ENCODE data around the gene C19orf73. TPM values are rescaled to one million over a fixed set of nuclear protein-coding genes. Genes with fewer than 3 reads are reported as not detected.

C19orf73 gene
- total and polyA plus RNA-seq, 9 of the 15 experiments (the other 6 are each of a cell fraction or from before 2014, with no cell fraction given), result 0.08 to 7.4 (median 1.4) TPM

DNA sequence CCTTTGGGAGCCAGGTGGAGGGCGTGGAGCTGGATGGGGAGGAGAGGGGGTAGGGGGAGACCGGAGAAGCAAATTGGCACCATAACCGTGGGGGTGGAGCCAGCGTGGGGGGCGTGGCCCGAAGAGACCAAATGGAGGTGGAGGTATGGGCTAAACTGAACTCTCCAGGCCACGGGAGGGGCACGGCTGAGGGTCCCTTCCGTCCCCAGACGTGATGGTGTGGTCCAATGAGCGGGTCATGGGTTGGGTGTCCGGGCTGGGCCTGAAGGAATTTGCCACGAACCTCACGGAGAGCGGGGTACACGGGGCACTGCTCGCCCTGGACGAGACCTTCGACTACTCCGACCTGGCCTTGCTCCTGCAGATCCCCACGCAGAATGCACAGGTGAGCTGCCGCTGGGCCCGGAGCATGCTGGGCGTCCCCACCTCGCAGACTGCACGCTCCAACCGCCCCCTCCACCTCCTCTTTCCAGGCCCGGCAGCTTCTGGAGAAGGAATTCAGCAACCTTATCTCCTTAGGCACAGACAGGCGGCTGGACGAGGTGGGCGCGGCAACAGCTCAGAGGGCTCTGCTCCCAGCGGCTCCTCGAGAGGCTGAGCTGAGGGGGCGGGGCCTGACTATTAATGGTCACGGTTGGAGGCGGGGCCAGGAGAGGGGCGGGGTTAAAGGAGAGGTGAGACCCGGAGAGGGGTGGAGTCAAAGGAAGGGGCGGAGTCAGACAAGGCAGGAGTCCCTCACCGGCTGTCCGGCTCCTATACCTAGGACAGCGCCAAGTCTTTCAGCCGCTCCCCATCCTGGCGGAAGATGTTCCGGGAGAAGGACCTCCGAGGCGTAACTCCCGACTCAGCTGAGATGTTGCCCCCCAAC is 30.1 kb upstream of the C19orf73 start (continued):
- TF ChIP-seq, protein P1, sequence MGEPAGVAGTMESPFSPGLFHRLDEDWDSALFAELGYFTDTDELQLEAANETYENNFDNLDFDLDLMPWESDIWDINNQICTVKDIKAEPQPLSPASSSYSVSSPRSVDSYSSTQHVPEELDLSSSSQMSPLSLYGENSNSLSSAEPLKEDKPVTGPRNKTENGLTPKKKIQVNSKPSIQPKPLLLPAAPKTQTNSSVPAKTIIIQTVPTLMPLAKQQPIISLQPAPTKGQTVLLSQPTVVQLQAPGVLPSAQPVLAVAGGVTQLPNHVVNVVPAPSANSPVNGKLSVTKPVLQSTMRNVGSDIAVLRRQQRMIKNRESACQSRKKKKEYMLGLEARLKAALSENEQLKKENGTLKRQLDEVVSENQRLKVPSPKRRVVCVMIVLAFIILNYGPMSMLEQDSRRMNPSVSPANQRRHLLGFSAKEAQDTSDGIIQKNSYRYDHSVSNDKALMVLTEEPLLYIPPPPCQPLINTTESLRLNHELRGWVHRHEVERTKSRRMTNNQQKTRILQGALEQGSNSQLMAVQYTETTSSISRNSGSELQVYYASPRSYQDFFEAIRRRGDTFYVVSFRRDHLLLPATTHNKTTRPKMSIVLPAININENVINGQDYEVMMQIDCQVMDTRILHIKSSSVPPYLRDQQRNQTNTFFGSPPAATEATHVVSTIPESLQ (CRISPR knock-in tag; IDR thresholded peaks at IDR 0.05), result no peak
- TF ChIP-seq ZNF436 (CRISPR knock-in tag; IDR thresholded peaks at IDR 0.05) (no peak), KAT7 (CRISPR knock-in tag; IDR thresholded peaks at IDR 0.05; ENCODE audit: borderline replicate concordance) (no peak), SRSF3 (IDR thresholded peaks at IDR 0.05; ENCODE audit: insufficient read depth, low read length) (no peak), POLR2AphosphoS5 (IDR thresholded peaks at IDR 0.05; ENCODE audit: control insufficient read depth, insufficient read depth, low read depth, low read length) (peak; percentile 75), ZNF717 (CRISPR knock-in tag; IDR thresholded peaks at IDR 0.05) (no peak), STAG1 (CRISPR knock-in tag; IDR thresholded peaks at IDR 0.05; ENCODE audit: borderline replicate concordance) (no peak), PKNOX1 (IDR thresholded peaks at IDR 0.05) (peak; percentile 71), SP2 (IDR thresholded peaks at IDR 0.05; ENCODE audit: extremely low read depth, low read depth, low read length, poor library complexity, severe bottlenecking) (no peak), ELF2 (CRISPR knock-in tag; IDR thresholded peaks at IDR 0.05) (0 out of 2 replicates have a peak, but pooled peaks have one; percentile 32), E2F1 (CRISPR knock-in tag; IDR thresholded peaks at IDR 0.05) (0 out of 2 replicates have a peak, but pooled peaks have one; percentile 33), NR3C1 (CRISPR knock-in tag; IDR thresholded peaks at IDR 0.05) (no peak), ZNF551 (CRISPR knock-in tag; IDR thresholded peaks at IDR 0.05) (no peak), CHCHD3 (CRISPR knock-in tag; IDR thresholded peaks at IDR 0.05) (no peak), ZFX (CRISPR knock-in tag; IDR thresholded peaks at IDR 0.05) (peak; percentile 32; the same call in 1 of the 2 replicates), CCAR2 (IDR thresholded peaks at IDR 0.05; ENCODE audit: low read depth, low read length) (no peak), HDAC2 (IDR thresholded peaks at IDR 0.05) (peak; percentile 59), PRPF4 (IDR thresholded peaks at IDR 0.05; ENCODE audit: insufficient read depth, low read depth, low read length, poor library complexity, severe bottlenecking) (no peak), HDAC1 (IDR thresholded peaks at IDR 0.05) (no peak), ZFP36 (IDR thresholded peaks at IDR 0.05; ENCODE audit: low read depth, low read length, partially characterized antibody) (no peak), EZH2 (IDR thresholded peaks at IDR 0.05; ENCODE audit: borderline replicate concordance, low read depth, low read length) (no peak)
- TF ChIP-seq, protein P2, sequence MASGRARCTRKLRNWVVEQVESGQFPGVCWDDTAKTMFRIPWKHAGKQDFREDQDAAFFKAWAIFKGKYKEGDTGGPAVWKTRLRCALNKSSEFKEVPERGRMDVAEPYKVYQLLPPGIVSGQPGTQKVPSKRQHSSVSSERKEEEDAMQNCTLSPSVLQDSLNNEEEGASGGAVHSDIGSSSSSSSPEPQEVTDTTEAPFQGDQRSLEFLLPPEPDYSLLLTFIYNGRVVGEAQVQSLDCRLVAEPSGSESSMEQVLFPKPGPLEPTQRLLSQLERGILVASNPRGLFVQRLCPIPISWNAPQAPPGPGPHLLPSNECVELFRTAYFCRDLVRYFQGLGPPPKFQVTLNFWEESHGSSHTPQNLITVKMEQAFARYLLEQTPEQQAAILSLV (tag; IDR thresholded peaks at IDR 0.05), result no peak

Data from K562 (cell line).